ENCODE measurements around the gene OSBPL6.
"Not testable (repeated sequence)": the region's sequence is repeated elsewhere in the genome, so short reads cannot be mapped to it uniquely, and the experiment has no call there.

OSBPL6 gene

DNA sequence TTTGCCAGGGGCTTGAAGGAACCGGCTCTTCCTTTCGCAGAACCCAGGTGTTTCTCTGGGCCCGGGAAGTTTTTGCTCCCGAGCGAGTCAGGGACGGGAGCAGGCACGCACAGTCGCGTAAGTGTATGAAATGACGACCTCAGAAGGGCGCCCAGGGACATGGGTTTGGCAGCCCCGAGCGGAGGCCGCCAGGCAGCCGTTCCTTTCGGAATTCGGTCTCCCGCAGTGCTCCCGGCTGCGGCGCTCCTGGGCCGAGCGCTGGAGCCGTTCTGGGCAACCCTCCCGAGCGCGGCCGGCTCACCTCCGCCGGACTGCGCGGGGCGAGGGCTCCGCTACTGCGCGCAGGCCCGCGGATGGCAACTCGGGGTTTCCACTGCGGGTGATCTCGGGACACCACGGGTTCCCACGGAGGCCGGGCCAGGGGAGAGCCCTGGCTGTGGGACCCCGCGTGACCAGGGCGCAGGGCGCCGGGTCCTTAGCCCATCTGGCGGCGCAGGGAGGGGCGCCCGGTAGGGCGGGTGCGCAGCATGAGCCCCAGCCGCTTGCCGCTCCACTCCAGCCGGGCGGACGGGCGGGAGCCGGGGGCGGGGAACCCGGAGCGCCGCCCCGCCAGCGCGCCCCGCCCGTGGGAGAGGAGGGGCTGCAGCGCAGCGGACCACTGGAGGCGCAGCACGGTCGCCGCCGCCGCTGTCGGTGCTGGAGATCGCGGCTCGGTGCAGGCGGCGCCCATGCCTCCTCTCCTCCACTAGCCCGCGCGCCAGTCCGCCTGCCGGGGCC lies at the start of gene OSBPL6:
Gene OSBPL6, plus strand, starts transcription at position 690 of the 777 bp plus-strand sequence. CDS start 111,673 bp downstream, outside the sequence.
- peak; percentile 67 for DNase-seq (ENCODE audit: low spot score)

DNA sequence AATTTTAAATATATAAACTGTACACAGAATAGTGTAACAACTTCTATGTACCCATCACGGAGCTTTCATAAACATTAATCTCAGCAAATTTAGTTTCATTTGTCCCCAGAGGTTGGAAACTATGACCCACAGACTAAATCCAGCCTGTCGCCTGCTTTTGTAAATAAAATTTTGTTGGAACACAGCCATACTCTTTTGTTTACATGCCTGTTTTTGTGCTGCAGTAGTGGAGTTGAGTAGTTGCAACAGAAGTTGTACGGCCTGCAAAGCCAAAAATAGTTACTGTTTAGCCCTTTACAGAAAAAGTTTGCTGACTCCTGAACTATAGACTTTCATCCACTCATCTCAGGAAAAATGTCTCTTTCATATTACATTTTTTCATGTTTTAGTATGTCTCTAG lies 42.3 kb upstream of the OSBPL6 start:
- DNase-seq (ENCODE audit: low spot score) = no peak

GRCh38 chr2:178152542-178152941 lies 41.8 kb upstream of the OSBPL6 start:
- no peak for DNase-seq (ENCODE audit: low spot score)

DNA sequence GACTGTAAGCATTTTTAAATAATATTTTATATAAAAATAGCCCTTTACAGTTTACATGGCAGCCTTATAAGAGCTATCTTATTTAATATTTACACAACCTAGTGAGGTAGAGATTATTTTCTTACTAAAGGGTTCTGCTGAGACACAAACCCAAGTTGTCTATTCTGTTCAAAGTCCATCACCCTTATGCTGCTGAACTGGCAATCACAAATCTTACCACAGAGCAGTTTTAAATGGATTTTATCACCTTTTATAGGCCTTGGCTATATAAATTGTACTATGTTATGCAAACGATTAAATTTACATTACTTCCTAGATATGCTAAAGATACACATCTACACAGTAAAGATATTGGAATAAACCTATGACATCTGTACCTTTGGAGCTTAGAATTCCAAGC lies 41.3 kb upstream of the OSBPL6 start:
- DNase-seq (ENCODE audit: low spot score) = no peak

- not testable (repeated sequence) for DNase-seq (ENCODE audit: low spot score)
These were observed 40.4 kb upstream of the OSBPL6 start for GRCh38 chr2:178153878-178154277.

DNA sequence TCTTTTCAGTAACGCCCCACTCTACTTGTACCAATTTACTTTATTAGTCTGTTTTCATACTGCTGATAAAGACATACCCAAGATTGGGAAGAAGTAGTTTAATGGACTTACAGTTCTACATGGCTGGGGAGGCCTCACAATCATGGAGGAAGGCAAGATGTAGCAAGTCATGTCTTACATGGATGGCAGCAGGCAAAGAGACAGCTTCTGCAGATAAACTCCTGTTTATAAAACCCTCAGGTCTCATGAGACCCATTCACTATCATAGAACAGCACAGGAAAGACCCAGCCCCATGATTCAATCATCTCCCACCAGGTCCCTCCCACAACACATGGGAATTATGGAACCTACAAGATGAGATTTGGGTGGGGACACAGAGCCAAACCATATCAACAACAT lies 38.8 kb upstream of the OSBPL6 start:
- DNase-seq (ENCODE audit: low spot score) = no peak

- DNase-seq (ENCODE audit: low spot score) = no peak
These were observed 36.7 kb upstream of the OSBPL6 start for GRCh38 chr2:178157574-178157973.

GRCh38 chr2:178159966-178160365 lies 34.3 kb upstream of the OSBPL6 start:
- no peak for DNase-seq (ENCODE audit: low spot score)

GRCh38 chr2:178160601-178161000 lies 33.7 kb upstream of the OSBPL6 start:
- DNase-seq (ENCODE audit: low spot score) = no peak

DNA sequence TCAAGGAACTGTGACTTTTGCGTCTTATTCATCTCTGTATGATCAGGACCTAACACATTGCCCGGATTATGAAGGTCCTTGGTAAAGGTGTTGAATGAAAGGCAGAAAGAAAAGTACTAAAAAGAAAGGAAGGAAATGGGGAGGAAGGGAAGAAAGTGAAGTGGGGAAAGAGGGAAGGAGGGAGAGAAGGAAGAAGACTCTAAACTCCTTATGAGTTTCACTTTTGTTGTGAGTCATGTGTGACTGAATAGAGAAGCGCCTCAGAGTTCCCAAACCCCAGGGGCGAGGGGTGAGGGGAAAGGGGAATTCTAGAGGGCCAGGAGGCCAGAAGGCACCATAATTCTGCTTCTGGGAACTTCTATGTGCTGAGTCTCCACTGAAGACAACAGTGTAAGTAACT lies 30.9 kb upstream of the OSBPL6 start:
- DNase-seq (ENCODE audit: low spot score) = no peak

DNA sequence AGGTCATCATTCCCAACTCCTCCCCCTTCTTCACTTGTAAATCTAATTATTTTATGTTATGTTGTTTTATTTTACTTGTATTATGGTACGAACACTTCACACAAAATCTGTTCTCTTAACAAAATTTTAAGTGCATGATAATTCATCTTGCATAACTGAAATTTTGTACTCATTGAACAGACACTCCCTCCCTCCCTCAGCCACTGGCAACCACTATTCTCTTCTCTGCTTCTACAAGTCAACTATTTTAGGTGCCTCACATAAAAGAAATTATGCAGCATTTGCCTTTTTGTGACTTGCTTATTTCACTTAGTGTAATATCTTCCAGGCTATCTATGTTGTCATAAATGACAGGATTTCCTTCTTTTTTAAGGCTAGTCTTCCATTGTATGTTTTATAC lies 30.4 kb upstream of the OSBPL6 start:
- DNase-seq (ENCODE audit: low spot score) = no peak

DNA sequence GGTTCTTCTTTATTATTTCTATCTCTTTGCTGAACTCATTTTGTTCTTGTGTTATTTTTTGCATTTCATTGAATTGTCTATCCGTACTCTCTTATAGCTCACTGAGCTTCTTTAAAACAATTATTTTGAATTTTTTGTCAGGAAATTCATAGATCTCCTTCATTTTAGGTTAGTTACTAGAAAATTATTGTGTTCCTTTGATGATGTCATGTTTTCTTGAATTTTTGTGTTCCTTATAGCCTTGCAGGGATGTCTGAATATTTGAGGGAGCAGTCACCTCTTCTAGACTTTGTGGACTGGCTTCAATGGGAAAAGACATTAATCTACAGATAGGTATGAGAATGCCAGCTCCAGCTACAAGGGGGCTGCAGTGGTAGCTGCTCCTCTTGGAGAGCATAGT lies 20.7 kb upstream of the OSBPL6 start:
- no peak for DNase-seq (ENCODE audit: low spot score)

DNA sequence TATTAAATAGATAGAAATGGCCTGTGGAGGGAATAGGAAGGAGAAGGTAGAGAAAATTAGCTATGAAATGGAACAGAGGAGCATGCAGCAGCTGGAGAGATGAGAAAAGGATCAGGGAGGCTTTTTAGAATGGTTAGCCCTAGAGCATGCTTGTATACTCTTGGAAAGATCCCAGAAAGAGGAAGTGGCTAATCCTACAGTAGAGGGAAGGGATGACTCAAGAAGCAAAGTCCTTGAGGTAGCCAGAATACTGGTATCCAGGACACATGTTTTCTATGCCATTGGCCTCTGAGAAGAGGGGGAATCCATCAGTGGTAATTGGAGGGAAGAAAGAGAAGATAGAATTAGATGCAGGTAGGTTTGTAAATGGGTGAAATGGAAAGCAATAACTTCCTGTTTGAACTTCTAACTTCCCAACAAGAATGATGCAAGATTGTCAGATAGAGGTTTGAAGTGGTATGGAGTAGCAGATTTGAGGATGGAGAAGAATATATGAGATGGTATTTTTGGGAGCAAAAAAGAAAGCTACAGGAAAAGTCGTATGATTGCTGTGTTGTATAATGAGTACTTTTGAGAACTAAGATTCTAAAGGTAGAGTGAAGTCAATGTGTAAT lies 17.1 kb upstream of the OSBPL6 start:
- no peak for DNase-seq (ENCODE audit: low spot score)

DNA sequence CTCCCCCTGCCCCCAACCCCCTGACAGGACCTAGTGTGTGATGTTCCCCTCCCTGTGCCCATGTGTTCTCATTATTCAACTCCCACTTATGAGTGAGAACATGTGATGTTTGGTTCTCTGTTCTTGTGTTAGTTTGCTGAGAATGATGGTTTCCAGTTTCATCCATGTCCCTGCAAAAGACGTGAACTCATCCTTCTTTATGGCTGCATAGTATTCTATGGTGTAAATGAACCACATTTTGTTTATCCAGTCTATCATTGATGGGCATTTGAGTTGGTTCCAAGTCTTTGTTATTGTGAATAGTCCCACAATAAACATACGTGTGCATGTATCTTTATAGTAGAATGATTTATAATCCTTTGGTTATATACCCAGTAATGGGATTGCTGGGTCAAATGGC lies 13.7 kb upstream of the OSBPL6 start:
- DNase-seq (ENCODE audit: low spot score) = not testable (repeated sequence)

DNA sequence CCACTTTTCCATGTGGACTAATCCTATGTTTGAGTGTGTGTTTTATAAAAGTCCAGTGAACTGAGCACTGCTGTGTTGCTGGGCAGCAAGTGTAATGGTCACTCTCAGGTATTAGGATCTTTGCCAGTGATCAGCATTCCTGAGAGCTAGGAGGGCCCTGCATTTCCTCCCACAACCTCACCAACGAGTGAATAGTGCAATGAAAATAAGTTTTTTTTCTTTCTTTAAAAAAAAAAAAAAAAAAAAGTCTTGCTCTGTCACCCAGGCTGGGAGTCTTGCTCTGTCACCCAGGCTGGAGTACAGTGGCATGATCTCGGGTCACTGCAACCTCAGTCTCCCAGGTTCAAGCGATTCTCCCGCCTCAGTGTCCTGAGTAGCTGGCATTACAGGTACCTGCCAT lies 6.5 kb upstream of the OSBPL6 start:
- no peak for DNase-seq (ENCODE audit: low spot score)

DNA sequence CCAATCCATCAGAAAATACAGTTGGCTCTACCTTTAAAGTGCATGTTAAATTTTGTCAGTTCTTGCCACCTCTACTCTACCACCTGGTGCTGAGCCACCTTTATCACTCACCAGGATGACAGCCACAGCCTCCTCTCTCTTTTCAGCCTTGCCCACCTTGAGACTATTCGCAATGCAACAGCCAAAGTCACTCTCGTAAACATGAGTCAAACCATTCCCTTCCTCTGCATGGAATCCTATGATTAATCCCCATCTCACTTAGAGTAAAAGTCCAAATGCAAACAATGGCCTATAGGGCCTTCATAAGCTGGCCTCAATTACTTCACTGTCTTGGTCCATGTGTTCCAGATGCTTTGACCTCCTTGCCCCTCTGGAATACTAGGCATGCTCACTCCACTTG lies 5.8 kb upstream of the OSBPL6 start:
- DNase-seq (ENCODE audit: low spot score) = no peak

DNA sequence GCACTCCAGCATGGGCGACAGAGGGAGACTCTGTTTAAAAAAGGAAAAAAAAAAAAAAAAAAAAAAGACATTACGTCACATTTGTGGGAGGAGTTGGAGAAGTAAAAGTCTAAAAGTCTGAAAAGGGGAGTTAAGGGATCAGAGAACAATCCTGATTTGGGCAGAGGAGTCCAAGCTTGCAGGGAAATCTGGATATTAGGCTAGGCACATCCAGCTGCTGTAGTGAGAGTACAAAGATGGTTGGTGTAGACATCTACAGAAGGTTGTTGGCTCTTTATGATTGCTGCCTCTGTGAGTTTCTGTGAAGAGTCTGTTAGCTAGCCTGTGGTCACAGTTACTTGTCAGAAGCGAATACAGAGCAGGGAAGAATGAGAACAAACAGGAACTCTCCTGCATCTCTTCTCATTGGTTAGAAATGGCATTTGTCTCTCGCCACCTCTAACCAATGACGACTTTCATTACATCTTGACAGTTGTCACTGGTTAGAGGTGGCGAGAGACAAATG lies 3.3 kb upstream of the OSBPL6 start:
- no peak for DNase-seq (ENCODE audit: low spot score)

GRCh38 chr2:178191511-178191910 lies 2.8 kb upstream of the OSBPL6 start:
- no peak for DNase-seq (ENCODE audit: low spot score)

DNA sequence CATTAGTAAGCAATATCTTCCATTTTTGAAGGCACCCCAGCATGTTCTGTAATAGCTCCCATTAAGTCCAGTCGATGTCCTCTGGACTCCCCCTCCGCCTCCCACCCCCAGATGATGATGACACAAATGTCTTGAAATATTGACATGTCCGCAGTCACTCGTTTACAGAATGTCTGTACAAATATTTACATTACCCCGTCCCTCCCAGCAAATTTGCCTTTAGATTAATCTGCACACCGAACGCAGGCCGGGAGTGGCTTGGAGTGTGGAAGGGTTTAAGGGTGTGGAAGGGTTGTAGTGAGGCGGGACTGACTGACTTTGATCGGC lies 853 bp upstream of the OSBPL6 start:
- no peak for DNase-seq (ENCODE audit: low spot score)

DNA sequence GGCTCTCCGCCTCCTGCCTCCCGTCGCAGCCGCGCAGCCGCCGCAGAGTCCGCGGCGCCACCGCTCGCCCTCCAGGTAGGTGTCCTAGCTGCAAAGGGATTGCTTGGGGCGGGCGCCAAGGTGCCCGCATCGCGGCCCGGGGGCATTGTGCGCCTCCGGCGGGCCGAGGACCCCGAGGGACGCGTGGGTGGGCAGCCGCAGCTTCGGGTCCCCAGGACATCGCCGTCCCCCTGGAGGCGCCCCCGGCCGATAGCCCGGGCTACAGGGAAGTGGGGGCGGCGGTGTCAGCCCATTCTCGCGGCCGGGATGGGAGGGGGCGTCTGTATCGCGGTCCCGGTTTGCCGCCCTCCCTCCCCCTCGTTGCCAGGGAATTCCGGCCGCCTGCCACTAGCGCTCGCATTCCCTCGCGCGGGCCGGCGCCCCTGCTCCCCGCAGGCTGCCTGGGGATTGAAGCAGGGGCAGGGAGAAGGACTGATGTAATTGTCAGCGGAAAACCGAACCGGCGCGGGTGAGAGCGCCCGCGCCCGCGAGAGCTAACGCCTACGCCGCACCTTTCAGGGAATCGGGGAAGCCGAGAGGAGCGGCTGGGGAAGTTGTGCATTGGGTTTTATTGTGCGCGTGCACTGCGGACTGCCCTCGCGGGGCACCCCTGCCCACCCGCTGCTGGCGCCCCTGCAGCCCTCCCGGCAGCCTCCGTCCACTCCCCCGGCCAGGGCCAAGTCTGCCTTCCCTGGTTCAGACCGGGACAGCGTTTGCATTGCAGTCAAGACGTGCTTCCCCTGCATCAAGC lies 483 bp downstream of the OSBPL6 start:
- DNase-seq (ENCODE audit: low spot score) = no peak

DNA sequence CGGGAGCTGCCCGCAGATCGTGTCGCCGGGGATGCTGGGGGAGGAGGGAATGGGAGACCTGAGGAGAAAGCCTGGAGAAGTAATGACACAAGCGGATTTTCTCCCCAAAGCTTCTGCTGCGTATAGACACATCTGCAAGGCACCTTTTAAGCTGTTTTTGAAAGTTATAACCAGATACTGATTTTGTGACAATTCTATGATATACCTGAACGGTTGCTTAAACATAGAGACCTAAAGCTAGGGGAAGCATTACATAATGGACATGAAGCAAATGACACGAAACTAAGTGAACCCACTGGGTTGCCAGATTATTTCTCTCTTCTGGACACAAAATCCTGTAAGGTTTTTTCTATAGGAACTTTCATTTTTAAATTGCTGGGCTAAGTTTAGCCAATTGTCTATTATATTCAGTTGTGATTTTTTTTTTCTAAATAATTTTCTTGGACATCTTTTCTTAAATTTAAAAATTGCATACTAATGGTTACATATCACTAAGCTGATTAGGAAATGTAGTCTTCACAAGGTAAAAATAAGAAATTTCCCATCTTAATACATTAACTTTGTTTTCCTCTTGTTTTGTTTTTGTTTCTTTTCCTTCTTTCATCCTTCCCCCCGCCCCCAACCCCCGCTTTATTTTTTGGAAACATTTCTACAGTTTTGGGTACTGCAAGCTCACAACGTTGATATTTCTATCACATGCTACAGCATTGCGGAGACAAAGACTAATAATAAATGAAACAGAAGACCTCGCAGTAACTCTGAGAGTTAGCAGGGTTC lies 1.3 kb downstream of the OSBPL6 start:
- peak; percentile 66 for DNase-seq (ENCODE audit: low spot score)

DNA sequence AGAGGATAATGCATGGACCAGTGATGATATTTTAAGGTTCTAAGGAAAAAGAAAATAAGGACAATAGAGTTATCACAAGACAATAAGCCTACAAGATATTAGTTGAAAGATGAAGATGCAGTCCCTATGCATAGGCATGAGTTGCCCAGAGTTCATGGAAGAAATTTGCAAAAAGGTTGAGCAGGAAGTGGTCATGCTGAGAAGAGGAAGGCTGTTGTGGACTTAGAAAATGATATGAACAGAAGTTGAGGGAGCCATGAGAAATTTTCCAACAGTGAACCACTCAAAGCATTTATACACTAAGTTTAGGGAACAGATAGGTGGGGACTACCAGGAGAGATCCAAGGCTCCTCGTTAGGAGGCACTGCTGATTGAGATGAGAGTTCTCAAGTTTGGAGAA lies 3.5 kb downstream of the OSBPL6 start:
- no peak for DNase-seq (ENCODE audit: low spot score)
